ENCODE measurements around the gene THBS2. TPM values are rescaled to one million over a fixed set of nuclear protein-coding genes. Genes with fewer than 3 reads are reported as not detected.

THBS2 gene
- polyA plus RNA-seq, 1 donor, result 7.3 TPM

DNA sequence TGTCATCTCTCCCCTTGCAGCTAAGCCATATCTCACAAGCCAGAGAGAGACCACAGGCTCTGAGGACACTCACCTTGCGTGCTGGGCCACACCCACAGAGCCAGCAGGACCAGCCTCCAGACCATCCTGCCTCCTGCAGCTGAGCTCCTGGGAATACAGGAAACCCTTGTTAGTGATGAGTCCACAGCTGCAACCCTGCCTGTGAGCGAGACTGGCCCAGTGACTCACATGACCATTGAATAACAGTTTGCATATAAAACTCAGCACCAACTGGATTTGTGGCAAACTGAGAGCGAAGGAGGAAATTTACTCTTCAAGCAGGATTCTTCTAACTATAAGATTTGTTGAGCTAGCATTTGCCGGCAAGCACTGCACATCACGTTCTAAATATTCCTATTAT, 3.0 kb downstream of the THBS2 start:
- DNase-seq, result no peak

DNA sequence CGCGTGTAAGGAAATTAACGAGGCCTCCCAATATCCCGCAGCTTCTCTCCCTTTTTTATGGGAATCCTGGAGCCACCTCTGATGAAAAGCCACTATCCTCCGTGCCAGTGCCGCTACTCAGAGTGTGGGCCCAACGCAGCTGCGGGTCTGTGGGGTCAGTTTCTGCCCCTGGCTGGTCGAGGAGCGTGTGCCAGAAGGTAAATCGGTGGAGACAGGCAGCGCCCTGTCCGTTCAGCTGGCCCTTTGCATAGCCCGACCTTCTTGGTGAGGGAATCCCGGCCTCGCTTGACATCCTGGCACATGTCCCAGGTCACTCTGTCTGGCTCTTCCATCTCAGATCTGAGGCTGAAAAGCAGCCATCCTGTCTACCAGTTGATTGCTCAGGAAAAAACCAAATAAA, 4.6 kb downstream of the THBS2 start:
- no peak for DNase-seq

- DNase-seq, result no peak
These were observed 5.1 kb downstream of the THBS2 start for GRCh38 chr6:169248521-169248971.

DNA sequence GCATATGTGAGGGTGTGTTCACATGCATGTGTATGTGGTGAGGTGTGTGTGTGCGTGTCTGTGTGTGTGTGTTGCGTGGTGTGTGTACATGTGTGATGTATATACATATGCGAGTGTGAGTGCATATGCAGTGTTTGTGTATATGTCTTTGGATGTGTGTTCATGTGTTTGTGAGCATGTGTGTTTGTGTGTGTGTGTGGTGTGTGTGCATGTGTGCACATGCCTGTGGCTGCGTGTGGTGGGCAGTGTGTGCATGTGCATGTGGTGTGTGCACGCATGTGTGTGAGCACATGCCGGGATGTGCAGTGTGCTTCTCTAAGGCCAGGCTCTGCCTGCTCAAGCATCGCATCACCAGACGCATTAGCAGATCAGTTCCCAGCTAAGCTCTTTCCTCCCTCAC, 5.7 kb downstream of the THBS2 start:
- DNase-seq, result no peak

DNA sequence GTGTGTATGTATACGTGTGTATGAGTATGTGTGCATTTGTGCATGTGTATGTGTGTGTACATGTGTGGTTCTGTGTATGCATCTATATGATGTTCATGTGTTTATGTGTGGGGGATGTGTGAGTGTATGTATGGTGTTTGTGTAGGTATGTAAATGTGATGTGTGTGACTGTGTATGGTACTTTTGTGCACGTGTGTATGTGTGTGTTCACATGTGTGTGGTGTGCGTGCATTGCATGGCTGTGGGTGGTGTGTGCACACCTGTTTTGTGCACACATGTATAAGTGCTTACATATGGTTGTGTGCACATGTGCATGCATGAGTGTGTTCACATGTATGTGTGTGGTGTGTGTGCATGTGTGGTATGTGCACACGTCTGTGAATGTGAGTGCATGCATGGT, 6.2 kb downstream of the THBS2 start:
- DNase-seq, result no peak

- no peak for DNase-seq
These were observed 7.2 kb downstream of the THBS2 start for GRCh38 chr6:169246445-169246844.

- no peak for DNase-seq
These were observed 8.8 kb downstream of the THBS2 start for GRCh38 chr6:169244684-169245383.

DNA sequence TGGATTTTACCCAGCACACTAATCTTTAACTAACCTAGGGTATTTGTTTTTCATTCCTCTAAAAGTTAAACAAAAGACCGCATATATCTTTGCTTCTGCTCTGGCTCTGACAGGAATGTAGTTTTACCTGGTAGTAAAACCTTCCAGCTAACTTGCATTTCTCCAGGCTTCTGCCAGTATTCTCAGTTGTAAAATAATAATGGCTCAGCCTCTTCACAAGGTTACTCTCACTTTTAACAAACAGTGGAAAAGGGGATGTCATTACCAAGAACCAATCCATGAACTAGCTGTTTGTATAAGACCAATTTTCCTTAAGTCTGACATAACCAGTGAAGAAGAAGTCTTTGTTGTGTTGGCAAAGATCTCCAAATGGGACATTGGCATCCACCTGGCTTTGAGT, 10.0 kb downstream of the THBS2 start:
- no peak for DNase-seq

GRCh38 chr6:169243186-169243585, 10.5 kb downstream of the THBS2 start:
- no peak for DNase-seq

DNA sequence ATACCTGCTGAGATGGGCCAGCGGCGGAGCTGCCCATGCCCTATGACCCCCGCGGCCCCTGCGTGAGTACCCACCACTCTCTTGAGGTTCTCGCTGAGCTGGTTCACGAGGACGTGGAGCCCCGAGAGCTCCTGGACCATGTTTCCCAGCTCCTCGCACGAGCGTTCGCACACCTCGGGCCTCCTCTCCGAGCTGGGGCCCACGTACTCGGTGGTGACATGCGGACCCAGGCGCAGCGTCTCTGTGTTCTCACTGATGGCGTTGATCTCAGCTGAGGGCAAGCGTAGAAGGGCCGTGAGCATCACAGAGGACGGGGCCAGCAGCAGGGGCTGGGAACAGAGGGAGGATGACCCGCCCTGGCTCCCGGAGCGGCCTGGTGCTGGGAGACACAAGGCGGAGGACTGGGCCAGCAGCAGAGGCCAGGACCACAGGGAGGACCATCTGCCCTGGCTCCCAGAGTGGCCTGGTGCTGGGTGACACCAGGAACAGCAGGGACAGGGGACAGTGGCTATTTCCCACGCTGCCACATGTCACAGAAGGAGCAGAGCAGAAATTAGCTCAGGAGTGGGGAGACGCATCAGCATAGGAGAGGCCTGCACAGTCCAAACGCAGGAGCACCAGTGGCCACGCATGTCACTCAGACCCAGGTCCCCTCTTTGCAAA, 11.8 kb downstream of the THBS2 start:
- no peak for DNase-seq

- no peak for DNase-seq
These were observed 12.9 kb downstream of the THBS2 start for GRCh38 chr6:169240591-169241390.

DNA sequence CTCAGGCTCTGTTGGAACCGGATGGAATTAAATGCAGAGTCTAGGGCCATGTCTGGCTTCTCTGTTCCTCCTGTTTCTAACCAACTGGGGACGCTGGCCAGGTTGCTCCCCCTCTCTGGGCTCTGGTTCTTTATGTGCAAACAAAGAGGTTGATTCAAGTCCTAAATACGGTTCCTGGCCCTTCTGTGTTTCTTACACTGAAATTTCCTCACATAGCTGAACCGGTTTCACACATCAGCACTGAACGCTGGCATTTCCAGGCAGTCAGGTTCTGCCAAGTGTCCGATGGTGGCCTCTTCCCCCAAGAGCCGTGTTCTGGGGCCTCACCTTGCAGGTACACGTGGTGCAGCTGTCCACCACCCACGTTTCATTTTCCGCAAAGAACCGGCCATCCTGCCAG, 13.5 kb downstream of the THBS2 start:
- DNase-seq, result no peak

- DNase-seq, result no peak
These were observed 14.5 kb downstream of the THBS2 start for GRCh38 chr6:169239181-169239580.

DNA sequence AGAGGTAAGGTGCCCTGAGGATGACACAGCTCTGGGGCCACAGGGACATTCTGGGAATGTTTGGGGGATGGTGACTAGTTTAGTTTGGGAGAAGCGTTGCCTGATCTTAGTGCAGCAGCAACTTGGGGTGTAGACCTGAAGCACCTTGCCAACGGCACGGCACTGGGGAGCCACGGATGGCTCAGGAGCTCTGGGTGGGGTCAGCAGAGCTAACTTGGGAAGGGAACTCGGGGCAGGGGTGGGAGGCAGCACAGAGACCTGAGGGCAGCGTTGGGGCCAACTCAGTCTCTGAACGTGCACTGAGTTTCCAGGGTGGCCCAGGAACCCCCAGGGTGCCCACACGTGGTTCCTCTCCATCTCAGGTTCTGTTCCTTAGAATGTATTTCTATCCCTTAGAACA, 14.9 kb downstream of the THBS2 start:
- DNase-seq, result no peak

- DNase-seq, result no peak
These were observed 16.0 kb downstream of the THBS2 start for GRCh38 chr6:169237496-169238134.

DNA sequence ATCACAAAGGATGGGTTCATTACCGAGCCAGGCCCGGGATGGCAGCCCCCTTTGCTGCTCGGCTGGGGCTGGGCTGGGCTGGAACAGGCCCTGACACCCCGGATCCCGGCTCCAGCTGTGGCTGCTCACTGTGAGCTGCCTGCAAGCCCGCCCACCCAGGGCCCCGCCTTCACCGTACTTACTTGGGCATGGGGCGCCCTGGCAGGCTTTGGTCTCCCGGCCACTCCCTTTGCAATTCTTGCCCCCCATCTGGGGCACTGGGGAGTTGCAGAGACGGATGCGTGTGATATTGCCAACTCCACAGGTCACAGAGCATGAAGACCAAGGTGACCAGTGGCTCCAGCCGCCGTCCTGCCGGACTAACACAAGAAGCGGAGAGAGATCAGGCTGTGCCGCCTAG, 16.7 kb downstream of the THBS2 start:
- DNase-seq, result no peak

GRCh38 chr6:169236545-169236944, 17.1 kb downstream of the THBS2 start:
- DNase-seq, result no peak

DNA sequence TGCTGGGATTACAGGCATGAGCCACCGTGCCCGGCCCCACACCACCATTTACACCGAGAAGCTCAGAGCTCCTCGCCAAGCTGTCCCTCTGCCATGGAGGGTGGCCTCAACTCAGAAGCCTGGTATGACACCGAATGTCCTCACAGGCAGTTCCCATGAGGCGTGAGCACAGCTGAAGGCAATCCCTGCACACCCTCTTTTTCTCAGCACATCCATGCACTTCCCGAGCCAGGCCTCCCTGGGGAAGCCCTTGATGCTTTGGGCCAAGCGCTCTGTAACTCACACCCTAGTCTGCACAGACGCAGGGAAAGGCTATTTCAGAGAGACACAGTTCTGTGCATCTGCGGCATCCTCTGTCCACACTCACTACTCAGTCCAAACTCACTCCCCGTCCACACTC, 18.4 kb downstream of the THBS2 start:
- no peak for DNase-seq

DNA sequence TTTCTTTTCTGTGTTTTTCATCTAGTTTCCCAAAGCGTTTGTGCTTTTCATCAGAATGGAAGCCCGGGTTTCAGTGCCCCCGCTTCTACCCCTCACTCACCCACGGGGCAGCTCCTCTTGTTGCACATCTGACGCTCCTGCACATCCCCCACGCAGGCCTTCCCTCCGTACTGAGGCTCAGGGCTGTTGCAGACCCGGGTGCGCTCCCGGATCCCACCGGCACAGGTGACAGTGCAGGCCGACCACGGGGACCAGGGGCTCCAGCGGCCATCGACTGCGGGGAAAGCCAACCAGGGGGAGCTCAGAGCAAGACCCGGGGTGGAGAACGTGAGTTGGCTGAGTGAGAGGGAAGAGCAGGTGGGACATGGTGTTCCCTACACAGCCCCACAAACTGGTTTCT, 19.0 kb downstream of the THBS2 start:
- DNase-seq, result no peak

GRCh38 chr6:169233832-169234231, 19.8 kb downstream of the THBS2 start:
- no peak for DNase-seq

GRCh38 chr6:169233181-169233580, 20.5 kb downstream of the THBS2 start:
- no peak for DNase-seq

DNA sequence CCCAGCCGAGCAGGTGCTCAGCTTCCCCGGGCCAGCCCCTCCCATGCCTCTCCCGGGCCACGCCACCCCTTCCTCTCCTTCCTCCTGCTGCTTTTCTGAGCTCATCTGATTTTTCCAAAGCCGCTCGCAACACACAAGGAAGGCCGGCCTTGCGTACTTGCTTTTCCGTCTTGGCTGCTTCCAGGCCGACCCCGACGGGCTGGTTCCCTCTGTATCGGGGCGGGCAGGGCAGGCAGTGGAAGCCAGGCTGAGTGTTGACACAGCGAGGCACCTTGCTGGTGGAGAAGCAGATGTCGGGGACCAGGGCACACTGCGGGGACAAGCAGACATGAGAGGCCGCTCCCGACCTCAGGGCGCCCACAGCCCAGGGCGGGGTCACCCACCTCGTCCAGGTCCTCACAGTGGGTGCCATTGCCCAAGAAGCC, 21.1 kb downstream of the THBS2 start:
- DNase-seq, result no peak
